Measurements from ENCODE around the gene ECSCR.

The ECSCR gene

DNA sequence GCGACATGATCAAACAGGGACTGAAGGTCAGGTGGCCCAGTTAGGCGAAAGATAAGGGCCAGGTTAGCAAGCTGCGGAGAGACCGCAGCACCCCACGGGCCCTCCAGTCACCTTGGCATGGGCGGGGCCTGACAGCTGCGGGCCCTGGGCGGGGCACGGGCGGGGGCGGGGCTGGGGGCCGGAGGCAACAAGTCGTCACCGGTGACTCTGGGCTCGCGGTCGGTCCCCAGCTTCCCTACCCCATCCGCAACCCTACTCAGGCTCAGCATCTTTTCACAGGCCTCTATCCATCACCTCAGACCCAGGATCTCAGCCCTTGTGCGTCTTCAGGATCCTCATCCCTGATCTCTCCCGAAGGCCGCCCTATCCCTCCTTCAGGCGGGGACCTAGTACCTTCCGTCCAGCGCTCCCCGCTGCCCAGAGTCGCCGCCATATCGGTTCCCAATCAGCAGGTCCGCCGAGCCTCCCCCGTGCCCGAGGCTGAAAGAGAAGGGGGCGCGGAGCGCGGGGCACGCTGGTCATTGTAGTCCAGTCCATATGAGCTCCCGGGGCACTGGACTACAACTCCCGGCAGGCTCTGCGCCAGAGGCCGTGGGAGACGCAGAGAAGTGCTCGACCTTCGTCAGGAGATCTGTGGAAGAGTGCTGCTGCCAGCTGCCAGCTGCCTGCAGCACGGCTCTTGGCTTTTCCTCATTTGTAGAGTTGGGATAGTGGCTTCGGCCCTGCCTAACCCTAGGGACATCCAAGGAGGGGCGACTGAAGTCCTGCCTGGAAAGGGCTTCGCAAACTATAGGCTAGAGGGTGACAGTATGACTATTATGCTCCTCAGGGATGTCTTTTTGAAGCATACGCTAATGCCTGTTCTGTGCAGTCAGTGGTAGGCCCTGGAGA, 23.3 kb downstream of the ECSCR start, which contains the start of gene DNAJC18:
Gene DNAJC18 (minus strand): TSS at position 513 of the 891 bp plus-strand sequence. CDS start 80 bp downstream, at position 433.
- DNase-seq (peak; percentile 87 to 91), ATAC-seq (peak; percentile 93)
- peak within 1 kb of the TSS; percentile 100 for H3K27ac Mint-ChIP-seq
- H3K4me3 Mint-ChIP-seq, result peak within 1 kb of the TSS; percentile 100
- H3K4me1 Mint-ChIP-seq, result peaks cover 63% of the 10 kb centered on the region
- no peaks in the 10 kb centered on the region for H3K27me3 Mint-ChIP-seq
- H3K9me3 Mint-ChIP-seq, result no peaks in the 10 kb centered on the region

DNA sequence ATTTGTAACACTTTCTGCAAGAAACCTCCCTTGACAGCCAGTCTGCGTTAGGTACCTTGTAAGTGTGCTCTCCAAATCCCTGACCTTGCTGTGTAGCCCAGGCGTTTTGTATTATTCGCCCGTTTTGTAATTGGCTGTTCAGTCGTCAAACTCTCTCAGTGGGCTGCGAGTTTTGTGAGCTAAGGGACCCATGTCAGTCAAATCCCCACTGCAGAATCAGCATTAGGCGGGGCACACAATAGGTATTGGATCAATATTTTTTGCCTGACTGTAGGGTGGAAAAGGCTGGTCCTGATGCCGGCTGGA, 23.9 kb downstream of the ECSCR start:
- no peak for DNase-seq
- H3K4me3 Mint-ChIP-seq, result peak overlapping the region; percentile 100
- no peaks in the 10 kb centered on the region for H3K27me3 Mint-ChIP-seq
- no peaks in the 10 kb centered on the region for H3K9me3 Mint-ChIP-seq
- ATAC-seq, result no peak
- H3K4me1 Mint-ChIP-seq, result peaks cover 58% of the 10 kb centered on the region
- H3K27ac Mint-ChIP-seq, result peak overlapping the region; percentile 66 to 67

DNA sequence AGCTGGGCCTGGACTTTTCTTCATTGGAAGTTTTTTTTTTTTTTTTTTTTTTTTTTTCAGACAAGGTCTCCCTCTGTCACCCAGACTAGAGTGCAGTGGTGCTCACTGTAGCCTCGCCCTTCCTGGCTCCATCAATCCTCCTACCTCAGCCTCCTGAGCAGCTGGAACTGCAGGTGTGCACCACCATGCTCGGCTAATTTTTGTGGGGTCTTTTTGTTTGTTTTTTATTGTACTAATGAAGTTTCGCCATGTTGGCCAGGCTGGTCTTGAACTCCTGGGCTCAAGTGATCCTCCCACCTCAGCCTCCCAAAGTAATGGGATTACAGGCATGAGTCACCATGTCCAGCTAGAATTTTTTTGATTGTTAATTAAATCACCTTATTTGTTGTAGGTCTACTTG, 26.9 kb downstream of the ECSCR start:
- H3K4me1 Mint-ChIP-seq, result peaks cover 40% of the 10 kb centered on the region
- peak overlapping the region in 1 of 2 donors; percentile 54 for H3K27ac Mint-ChIP-seq
- no peaks in the 10 kb centered on the region for H3K27me3 Mint-ChIP-seq
- H3K9me3 Mint-ChIP-seq, result no peaks in the 10 kb centered on the region
- DNase-seq (no peak), ATAC-seq (no peak)
- no peak overlapping the region for H3K4me3 Mint-ChIP-seq

DNA sequence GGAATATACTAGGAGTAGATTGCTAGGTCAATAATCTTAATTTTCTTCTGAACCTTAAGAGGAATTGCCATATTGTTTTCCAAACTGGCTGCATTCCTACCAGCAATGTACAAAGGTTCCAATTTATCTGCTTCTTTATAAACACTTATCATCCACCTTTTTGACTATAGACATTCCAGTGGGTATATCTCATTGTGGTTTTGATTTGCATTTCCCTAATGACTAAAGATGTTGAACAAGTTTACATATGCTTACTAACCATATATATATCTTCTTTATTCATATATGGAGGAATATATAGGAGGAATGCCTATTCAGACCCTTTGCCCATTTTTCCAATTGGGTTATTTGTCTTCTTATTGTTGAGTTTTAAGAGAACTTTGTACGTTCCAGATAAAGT, 30.8 kb downstream of the ECSCR start:
- Mint-ChIP-seq H3K4me3 (no peak overlapping the region), H3K27ac (no peak overlapping the region), H3K4me1 (peaks cover 15% of the 10 kb centered on the region), H3K9me3 (no peaks in the 10 kb centered on the region), H3K27me3 (no peaks in the 10 kb centered on the region)
- DNase-seq, result no peak
- no peak for ATAC-seq

DNA sequence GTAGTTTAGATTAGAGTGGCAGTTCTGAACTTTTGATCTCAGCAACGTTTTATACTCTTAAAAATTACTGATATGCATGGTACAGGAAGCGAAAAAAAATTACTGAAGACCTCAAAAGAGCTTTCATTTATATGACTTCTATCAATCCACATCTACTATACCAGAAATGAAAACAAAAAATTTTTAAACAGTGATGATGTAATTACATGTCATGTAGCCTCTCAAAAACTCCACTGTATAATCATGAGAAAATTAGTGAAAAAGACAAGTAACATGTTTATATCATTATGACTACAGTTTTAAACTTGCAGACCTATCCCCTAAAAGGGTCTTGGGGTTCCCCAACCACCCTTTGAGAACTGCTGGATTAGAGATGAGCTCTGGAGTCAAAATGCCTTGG, 32.5 kb downstream of the ECSCR start:
- no peak overlapping the region for H3K4me3 Mint-ChIP-seq
- ATAC-seq, result peak; percentile 71
- no peak for DNase-seq
- no peaks in the 10 kb centered on the region for H3K9me3 Mint-ChIP-seq
- H3K27me3 Mint-ChIP-seq, result no peaks in the 10 kb centered on the region
- peak overlapping the region in 1 of 2 donors; percentile 78 for H3K27ac Mint-ChIP-seq
- H3K4me1 Mint-ChIP-seq, result peaks cover 15% of the 10 kb centered on the region

DNA sequence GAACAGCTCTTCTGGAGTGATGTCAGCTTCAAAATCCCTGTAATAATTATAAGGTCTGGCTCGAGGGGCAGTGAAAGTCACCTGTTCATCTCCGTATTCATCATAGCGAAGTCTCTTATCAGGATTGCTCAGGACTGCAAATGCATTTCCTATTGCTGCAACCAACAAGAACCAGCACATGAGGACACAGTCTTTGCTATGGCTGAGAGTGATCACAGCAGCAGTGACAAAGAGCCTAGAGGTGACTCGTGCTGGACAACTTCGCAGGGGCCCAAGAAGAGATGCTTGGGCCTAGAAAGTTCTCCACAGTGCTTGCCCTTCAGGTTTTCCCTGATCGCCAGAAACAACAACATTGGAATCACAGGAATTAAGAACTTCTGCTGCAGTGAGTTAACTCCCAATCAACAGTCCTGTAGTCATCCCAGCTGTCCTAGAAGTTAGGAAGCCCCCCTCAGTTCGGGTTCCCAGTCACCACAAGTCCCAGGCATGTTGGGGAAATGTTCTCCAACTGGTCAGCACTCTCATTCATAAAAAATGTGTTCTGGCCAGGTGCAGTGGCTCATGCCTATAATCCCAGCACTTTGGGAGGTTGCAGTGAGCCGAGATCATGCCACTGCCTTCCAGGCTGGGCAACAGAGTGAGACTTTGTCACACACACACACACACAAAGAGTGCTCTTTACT, 36.2 kb downstream of the ECSCR start:
- no peak for DNase-seq
- Mint-ChIP-seq H3K4me1 (peaks cover 20% of the 10 kb centered on the region), H3K4me3 (no peak overlapping the region), H3K9me3 (no peaks in the 10 kb centered on the region), H3K27me3 (no peaks in the 10 kb centered on the region), H3K27ac (no peak overlapping the region)
- no peak for ATAC-seq

- no peak overlapping the region for H3K4me3 Mint-ChIP-seq
- H3K4me1 Mint-ChIP-seq, result peaks cover 15% of the 10 kb centered on the region
- no peaks in the 10 kb centered on the region for H3K9me3 Mint-ChIP-seq
- no peak for DNase-seq
- no peak overlapping the region for H3K27ac Mint-ChIP-seq
- no peaks in the 10 kb centered on the region for H3K27me3 Mint-ChIP-seq
- ATAC-seq, result no peak
Observed at GRCh38 chr5:139425497-139425896, 37.0 kb downstream of the ECSCR start.

GRCh38 chr5:139422307-139422893, 40.1 kb downstream of the ECSCR start:
- H3K27me3 Mint-ChIP-seq, result no peaks in the 10 kb centered on the region
- ATAC-seq (peak; percentile 93), DNase-seq (peak; percentile 55 to 63)
- peaks cover 13% of the 10 kb centered on the region for H3K4me1 Mint-ChIP-seq
- no peak overlapping the region for H3K4me3 Mint-ChIP-seq
- H3K27ac Mint-ChIP-seq, result no peak overlapping the region
- H3K9me3 Mint-ChIP-seq, result no peaks in the 10 kb centered on the region

GRCh38 chr5:139419226-139420192, 43.0 kb downstream of the ECSCR start:
- no peak for DNase-seq
- Mint-ChIP-seq H3K4me3 (no peak overlapping the region), H3K27ac (no peak overlapping the region), H3K27me3 (no peaks in the 10 kb centered on the region), H3K4me1 (peaks cover 41% of the 10 kb centered on the region), H3K9me3 (no peaks in the 10 kb centered on the region)
- ATAC-seq, result no peak

- DNase-seq (no peak), ATAC-seq (no peak)
- H3K4me3 Mint-ChIP-seq, result no peak overlapping the region
- no peaks in the 10 kb centered on the region for H3K9me3 Mint-ChIP-seq
- peaks cover 48% of the 10 kb centered on the region for H3K4me1 Mint-ChIP-seq
- H3K27ac Mint-ChIP-seq, result peak overlapping the region in 1 of 2 donors; percentile 66
- no peaks in the 10 kb centered on the region for H3K27me3 Mint-ChIP-seq
Observed at GRCh38 chr5:139418793-139419192, 43.8 kb downstream of the ECSCR start.

GRCh38 chr5:139417214-139417613, 45.3 kb downstream of the ECSCR start:
- peak overlapping the region in 1 of 2 donors; percentile 27 for H3K27ac Mint-ChIP-seq
- no peak for ATAC-seq
- no peak overlapping the region for H3K4me3 Mint-ChIP-seq
- H3K27me3 Mint-ChIP-seq, result no peaks in the 10 kb centered on the region
- peaks cover 57% of the 10 kb centered on the region for H3K4me1 Mint-ChIP-seq
- no peak for DNase-seq
- no peaks in the 10 kb centered on the region for H3K9me3 Mint-ChIP-seq

DNA sequence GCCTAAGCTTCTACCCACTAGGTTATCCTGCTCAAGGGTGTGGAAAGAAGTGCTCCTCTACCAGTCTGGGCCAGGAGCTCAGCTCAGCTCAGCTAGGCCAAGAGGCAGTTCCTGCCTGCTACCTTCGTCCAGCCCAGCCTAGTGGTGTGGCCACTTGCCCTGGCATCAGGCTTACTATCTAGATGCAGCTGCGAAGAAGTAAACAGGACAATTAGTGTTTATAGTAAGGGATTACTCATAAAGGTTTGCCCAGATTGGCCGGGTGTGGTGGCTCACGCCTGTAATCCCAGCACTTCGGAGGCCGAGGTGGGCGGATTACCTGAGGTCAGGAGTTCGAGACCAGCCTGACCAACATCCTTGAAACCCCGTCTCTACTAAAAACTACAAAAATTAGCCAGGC, 45.9 kb downstream of the ECSCR start:
- H3K9me3 Mint-ChIP-seq, result no peaks in the 10 kb centered on the region
- peaks cover 56% of the 10 kb centered on the region for H3K4me1 Mint-ChIP-seq
- ATAC-seq (no peak), DNase-seq (no peak)
- no peaks in the 10 kb centered on the region for H3K27me3 Mint-ChIP-seq
- H3K4me3 Mint-ChIP-seq, result no peak overlapping the region
- H3K27ac Mint-ChIP-seq, result peak overlapping the region; percentile 27 to 97

- Mint-ChIP-seq H3K27me3 (no peaks in the 10 kb centered on the region), H3K9me3 (no peaks in the 10 kb centered on the region), H3K4me1 (peaks cover 56% of the 10 kb centered on the region), H3K27ac (peak overlapping the region; percentile 95 to 97), H3K4me3 (peak overlapping the region; percentile 69 to 76)
- no peak for DNase-seq
- no peak for ATAC-seq
Observed at GRCh38 chr5:139415869-139416268, 46.7 kb downstream of the ECSCR start.

DNA sequence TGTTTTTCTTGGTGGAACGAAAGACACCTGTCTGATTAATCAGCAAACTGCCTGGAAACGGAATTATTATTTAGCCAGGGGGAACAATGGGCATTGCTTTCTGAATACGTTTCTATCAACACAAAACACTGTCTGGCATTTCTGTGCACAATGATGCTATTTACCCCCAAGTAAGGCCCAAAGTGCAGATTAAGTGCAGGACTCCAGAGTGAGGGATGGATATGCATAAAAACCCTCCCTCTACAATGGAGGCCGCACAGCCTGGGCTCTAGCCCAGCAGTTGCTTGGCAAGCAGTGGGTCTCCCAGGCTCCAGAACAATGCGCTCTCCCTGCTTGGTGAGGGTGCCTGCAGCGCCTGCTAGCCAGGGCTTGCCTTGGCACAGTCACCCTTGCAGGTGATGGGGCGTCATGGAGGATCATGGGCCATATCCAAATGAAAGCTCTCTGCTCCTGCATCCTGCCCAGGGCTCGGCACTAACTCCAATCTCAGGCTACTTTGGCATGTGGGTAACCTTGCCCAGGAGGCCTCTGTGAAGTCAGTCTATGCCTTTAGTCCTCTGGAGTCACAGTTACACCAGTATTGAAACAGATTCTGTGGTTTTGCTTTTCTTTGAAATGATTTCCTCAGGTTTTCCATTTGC, 47.2 kb downstream of the ECSCR start:
- Mint-ChIP-seq H3K4me3 (peak overlapping the region; percentile 69 to 76), H3K27ac (peak overlapping the region; percentile 95 to 97), H3K4me1 (peaks cover 56% of the 10 kb centered on the region), H3K27me3 (no peaks in the 10 kb centered on the region), H3K9me3 (no peaks in the 10 kb centered on the region)
- ATAC-seq (peak; percentile 89), DNase-seq (peak in 1 of 2 donors; percentile 47)

Data from stimulated activated naive CD8-positive, alpha-beta T cell treated with anti-CD3 and anti-CD28 coated beads, Interleukin-15, amount 100 ng/mL, for 72 hours (primary cell).